Measurements from ENCODE around the gene CSRNP3.

DNA sequence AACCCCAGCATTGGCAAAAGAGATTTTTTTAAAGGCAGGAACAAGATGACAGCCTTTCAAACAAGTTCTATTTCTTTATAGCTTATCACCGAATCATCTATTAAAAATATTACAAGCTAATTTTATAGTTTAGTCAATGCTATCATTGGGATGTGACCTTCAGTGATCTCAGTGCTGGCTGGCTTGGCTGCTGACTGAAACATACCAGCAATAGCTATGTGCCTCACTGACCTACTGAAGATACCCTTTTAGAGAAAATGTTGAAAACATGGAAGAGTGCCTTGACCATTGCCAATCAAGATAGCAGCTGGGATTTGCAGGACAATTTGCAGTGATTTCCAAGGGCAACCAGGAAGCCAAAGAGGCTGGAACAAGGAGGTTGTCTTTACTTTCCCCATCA is 44.0 kb downstream of the CSRNP3 start:
- TF ChIP-seq, protein P1, sequence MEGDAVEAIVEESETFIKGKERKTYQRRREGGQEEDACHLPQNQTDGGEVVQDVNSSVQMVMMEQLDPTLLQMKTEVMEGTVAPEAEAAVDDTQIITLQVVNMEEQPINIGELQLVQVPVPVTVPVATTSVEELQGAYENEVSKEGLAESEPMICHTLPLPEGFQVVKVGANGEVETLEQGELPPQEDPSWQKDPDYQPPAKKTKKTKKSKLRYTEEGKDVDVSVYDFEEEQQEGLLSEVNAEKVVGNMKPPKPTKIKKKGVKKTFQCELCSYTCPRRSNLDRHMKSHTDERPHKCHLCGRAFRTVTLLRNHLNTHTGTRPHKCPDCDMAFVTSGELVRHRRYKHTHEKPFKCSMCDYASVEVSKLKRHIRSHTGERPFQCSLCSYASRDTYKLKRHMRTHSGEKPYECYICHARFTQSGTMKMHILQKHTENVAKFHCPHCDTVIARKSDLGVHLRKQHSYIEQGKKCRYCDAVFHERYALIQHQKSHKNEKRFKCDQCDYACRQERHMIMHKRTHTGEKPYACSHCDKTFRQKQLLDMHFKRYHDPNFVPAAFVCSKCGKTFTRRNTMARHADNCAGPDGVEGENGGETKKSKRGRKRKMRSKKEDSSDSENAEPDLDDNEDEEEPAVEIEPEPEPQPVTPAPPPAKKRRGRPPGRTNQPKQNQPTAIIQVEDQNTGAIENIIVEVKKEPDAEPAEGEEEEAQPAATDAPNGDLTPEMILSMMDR (conservative IDR thresholded peaks at IDR 0.05; ENCODE audit: low read length) = no peak
- TF ChIP-seq EZH2phosphoT487 (IDR thresholded peaks at IDR 0.05; ENCODE audit: borderline replicate concordance) = no peak

All from Loucy (cell line).